A172 (cell line): ENCODE measurements around the gene LRMDA. TPM values are rescaled to one million over a fixed set of nuclear protein-coding genes. Genes with fewer than 3 reads are reported as not detected.

ENCODE experiments used
- DNase-seq: peaks from one replicate; pipeline ENCODE4 v3.0.0-alpha.2; 2015; ENCODE audit warnings: low spot score
- total RNA-seq: library from RNA; depleted of rRNA; stranded (reverse); fragments of >200 nt; shearing (Covaris generic); gene quantifications from 2 replicates; pipeline ENCODE4 v1.2.3, GENCODE V29; 2014

LRMDA gene
- total RNA-seq, 1 experiment from 2014 or later = not detected

DNA sequence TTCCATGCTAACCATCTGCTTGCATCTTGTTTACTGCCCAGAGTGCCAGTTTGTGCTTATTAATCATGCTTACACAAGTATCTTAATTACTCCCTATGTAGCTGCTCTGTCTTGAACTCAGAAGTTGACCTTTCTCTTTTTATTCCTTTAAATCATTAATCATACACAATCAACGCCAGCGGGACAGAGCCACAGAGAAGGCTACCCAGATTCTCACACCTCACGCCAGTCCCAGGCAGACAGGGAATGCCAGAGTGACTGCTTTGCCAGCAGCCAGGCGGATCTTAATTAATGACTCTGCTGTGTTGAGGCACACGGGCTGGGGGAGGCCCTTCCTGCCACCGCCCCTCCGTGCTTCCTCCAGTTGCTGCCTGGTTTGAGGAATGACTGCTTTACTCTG lies 229.4 kb downstream of the LRMDA start:
- no peak for DNase-seq

- DNase-seq = no peak
These were observed 231.3 kb downstream of the LRMDA start for GRCh38 chr10:75662715-75663114.

- no peak for DNase-seq
These were observed 232.7 kb downstream of the LRMDA start for GRCh38 chr10:75663947-75664664.

GRCh38 chr10:75664968-75665367 lies 233.5 kb downstream of the LRMDA start:
- DNase-seq = no peak

GRCh38 chr10:75665707-75666106 lies 234.3 kb downstream of the LRMDA start:
- DNase-seq = no peak

DNA sequence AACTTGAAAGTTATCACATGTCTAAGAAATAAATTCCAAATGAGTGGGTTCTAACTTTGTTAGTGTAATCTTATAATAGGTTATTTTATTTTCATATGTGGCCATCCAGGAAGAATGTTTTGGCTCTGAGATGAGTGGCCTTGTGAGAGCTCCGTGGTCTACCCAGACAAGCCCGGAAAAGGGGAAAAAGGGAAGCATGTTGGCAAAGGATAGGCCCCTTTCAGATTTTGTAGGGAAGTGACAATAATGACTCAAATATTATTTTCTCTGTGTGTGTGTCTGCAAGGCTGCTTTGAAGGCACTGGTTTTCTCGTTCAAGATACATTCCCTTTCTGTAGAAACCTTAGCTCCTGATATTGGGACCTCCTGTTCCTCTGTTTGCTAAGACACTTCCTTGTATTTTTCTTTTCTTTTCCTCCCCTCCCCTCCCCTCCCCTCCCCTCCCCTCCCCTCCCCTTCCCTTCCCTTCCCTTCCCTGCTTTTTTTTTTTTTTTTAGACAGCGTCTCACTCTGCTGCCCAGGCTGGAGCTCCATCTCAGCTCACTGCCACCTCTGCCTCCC lies 240.8 kb downstream of the LRMDA start:
- no peak for DNase-seq

DNA sequence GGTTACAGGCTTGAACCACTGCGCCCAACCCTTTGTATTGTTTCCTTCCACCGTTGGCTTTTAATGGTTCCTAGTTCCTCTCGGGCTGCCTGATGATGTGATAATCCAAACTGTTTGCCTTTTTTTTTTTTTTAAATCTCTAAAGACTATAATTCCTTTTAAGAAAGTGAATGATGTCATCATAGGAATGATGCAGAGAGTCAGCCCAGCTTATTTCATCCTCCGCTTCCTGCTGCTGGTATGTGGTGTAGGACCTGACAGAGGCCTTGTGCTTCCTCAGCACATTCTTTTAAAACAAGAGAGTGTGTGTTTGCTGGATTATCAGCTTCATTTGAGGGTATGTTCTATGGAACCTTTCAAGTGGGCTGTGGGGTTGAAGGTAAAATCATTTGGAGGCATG lies 241.4 kb downstream of the LRMDA start:
- DNase-seq = no peak

- no peak for DNase-seq
These were observed 246.1 kb downstream of the LRMDA start for GRCh38 chr10:75677541-75677940.

GRCh38 chr10:75678527-75678926 lies 247.1 kb downstream of the LRMDA start:
- no peak for DNase-seq

DNA sequence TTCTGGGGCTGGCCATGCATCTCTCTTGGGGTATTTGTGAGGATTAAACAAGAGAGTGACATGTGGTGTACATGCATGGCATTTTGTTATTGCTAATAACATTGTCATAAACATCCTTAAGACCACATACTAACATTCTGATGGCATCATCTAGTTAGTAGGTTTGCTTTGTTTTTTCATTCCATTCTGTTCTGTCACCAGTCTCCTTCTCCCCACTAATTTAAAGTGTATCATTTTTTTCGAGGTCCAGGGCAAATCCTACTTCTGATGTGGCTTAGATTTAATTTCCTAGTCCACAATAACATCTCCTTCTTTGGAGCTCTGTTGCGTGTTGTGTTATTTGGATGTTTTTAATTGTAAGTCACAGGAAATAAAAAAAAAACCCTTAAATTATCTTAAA lies 248.1 kb downstream of the LRMDA start:
- no peak for DNase-seq

- no peak for DNase-seq
These were observed 249.9 kb downstream of the LRMDA start for GRCh38 chr10:75681334-75681733.

DNA sequence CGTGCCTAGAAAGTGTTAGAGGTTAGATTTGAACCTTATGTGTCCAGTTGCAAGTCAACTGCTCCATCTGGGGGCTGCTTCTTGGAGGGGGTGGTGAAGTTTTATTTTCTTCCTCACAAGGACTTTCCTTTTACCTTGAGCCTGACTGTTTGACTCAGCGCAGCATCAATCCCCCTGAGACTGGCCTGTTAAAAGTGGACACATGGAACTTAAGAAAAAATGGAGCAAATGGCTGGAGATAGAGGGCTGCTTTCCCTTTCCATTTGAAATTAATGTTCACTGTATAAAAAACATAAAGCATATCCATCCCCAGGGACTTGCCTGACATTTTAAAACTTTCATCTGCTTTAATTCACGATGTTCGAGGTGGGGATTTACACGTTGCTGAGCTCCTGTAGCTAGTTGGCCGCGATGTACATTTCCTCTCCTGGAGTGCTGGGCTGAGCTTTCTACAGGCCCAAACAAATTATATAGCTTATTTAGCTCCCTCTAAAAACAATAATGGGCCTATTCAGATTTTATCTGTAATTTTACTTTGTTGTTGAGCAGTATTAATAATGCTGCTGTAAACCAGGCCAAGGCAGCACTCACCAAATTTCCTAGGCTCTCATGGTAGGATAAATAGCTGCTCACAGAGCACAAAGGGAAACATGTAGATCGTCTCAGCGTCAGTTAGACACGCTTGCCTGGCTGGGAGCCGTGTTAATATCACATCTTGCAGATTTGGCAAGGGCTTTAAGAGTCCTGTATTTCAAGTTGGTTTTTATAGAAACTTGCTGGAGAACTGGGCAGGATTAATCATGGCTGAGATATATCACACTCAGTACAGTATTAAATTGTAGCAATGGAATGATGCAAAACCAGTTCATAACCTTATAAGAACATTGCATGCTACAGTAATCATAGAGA lies 251.5 kb downstream of the LRMDA start:
- no peak for DNase-seq

DNA sequence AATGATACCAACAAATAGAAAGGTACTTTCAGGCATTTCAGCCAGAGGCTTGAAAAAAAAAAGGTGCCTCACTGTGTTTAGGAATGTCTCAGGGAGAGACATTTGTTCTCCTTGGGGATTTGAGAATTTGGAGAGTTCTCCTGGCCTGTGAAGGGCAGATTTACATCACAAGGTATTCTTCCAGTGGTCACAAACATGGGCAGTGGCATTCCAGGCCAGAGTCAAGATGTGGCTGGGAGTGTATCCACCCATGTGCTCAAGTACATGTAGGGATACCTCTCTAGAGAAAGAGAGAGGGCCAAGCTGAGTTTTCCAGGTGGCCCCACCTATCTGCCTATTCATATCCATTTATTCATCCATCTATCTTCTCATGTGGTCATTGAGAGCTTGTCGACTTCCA lies 253.8 kb downstream of the LRMDA start:
- DNase-seq = no peak

GRCh38 chr10:75688506-75689300 lies 257.3 kb downstream of the LRMDA start:
- no peak for DNase-seq

DNA sequence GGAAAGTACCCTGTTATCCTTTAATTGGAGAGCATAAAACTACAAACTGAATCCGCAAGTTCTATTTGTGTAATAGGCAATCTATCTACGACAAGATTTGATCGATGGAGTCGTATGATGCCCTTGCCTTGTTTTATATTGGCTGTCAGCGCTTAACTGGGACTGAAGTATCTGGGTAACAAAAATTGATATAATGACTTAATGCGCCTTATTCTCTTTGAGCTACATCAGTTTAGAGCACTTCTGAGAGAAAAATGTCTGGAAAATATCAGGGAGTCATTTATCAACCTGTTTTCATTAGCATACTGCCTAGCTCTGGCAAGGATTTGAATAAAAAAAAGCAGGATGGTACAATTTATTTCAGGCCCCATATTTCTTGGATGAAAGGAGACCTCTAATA lies 262.1 kb downstream of the LRMDA start:
- no peak for DNase-seq

GRCh38 chr10:75694269-75694668 lies 262.8 kb downstream of the LRMDA start:
- DNase-seq = no peak

DNA sequence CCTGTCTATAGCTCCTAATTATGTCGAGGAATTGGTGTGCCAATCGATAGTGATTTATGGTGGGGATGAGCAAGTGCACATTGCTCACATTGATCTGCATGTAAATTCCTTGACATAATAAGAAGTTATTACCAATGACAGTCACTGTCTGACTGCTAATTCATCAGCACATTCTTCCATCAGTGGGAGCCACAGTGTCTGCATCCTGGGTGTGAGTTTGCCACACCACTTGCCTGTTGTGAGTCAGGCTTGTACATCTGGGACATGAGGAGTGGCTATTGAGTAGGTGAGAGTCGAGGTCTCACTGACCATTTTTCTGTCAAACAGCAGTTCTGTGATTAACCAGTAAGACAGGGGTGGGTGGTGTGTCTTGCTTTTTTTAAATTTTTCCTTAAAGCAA lies 263.4 kb downstream of the LRMDA start:
- no peak for DNase-seq

GRCh38 chr10:75695994-75696393 lies 264.6 kb downstream of the LRMDA start:
- DNase-seq = no peak

DNA sequence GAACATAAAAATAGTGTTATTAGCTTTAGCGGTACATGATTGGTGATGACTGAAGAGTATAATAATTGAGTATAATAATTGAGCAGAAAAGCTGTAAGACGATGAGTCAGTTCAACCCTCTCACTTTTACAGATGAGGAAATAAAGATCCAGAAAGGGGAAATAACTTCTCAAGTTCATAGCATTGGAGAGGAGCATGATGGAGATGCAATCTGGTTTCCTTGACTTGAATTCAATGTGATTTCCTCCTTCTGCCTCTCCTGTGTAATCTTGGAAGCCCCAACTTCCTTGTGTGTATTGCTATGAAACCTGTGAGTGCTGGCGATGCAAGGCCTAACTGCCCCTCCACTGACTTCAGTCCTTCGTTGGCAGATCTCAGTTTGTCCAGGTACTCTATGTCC lies 265.1 kb downstream of the LRMDA start:
- no peak for DNase-seq

GRCh38 chr10:75703191-75703854 lies 271.9 kb downstream of the LRMDA start:
- no peak for DNase-seq

GRCh38 chr10:75705426-75705825 lies 274.0 kb downstream of the LRMDA start:
- DNase-seq = no peak
